Activated naive CD8-positive, alpha-beta T cell (primary cell): Measurements from ENCODE around the gene FIGLA.

Source experiments
- H3K27ac Mint-ChIP-seq: one replicate; pipeline ENCODE4 v1.8.0; 2021; ENCODE audit warnings: mixed read lengths
- H3K27me3 Mint-ChIP-seq: one replicate; pipeline ENCODE4 v1.8.0; 2021; ENCODE audit warnings: mixed read lengths
- H3K36me3 Mint-ChIP-seq: one replicate; pipeline ENCODE4 v1.8.0; 2021; ENCODE audit warnings: mixed read lengths
- H3K4me1 Mint-ChIP-seq: one replicate; pipeline ENCODE4 v1.8.0; 2021; ENCODE audit warnings: low read depth, mixed read lengths
- H3K4me3 Mint-ChIP-seq: one replicate; pipeline ENCODE4 v1.8.0; 2021; ENCODE audit warnings: mild to moderate bottlenecking, mixed read lengths
- H3K9me3 Mint-ChIP-seq: one replicate; pipeline ENCODE4 v1.8.0; 2021; ENCODE audit warnings: low read depth, mixed read lengths

The FIGLA gene

GRCh38 chr2:70795164-70795995 lies 4.9 kb upstream of the FIGLA start:
- Mint-ChIP-seq H3K36me3 (peaks cover 7% of the 10 kb centered on the region), H3K4me1 (peaks cover 3% of the 10 kb centered on the region), H3K4me3 (no peak overlapping the region), H3K27ac (no peak overlapping the region), H3K9me3 (peaks cover 4% of the 10 kb centered on the region), H3K27me3 (peaks cover 28% of the 10 kb centered on the region)

GRCh38 chr2:70793450-70793849 lies 3.0 kb upstream of the FIGLA start:
- Mint-ChIP-seq H3K27ac (no peak overlapping the region), H3K4me3 (no peak overlapping the region), H3K9me3 (no peaks in the 10 kb centered on the region), H3K27me3 (peaks cover 26% of the 10 kb centered on the region), H3K36me3 (peaks cover 2% of the 10 kb centered on the region), H3K4me1 (peaks cover 9% of the 10 kb centered on the region)

GRCh38 chr2:70789304-70790135 lies 923 bp downstream of the FIGLA start:
- Mint-ChIP-seq H3K27me3 (peaks cover 38% of the 10 kb centered on the region), H3K9me3 (no peaks in the 10 kb centered on the region), H3K27ac (peak overlapping the region; percentile 1), H3K36me3 (peaks cover 2% of the 10 kb centered on the region), H3K4me3 (peak overlapping the region; percentile 85), H3K4me1 (peaks cover 15% of the 10 kb centered on the region)

- Mint-ChIP-seq H3K27me3 (peaks cover 18% of the 10 kb centered on the region), H3K4me3 (no peak overlapping the region), H3K27ac (no peak overlapping the region), H3K9me3 (no peaks in the 10 kb centered on the region), H3K4me1 (peaks cover 13% of the 10 kb centered on the region), H3K36me3 (peaks cover 2% of the 10 kb centered on the region)
Observed at GRCh38 chr2:70785137-70785911, 5.1 kb downstream of the FIGLA start.

- Mint-ChIP-seq H3K9me3 (no peaks in the 10 kb centered on the region), H3K4me1 (peaks cover 6% of the 10 kb centered on the region), H3K27me3 (peaks cover 13% of the 10 kb centered on the region), H3K27ac (no peak overlapping the region), H3K36me3 (no peaks in the 10 kb centered on the region), H3K4me3 (no peak overlapping the region)
Observed at GRCh38 chr2:70784320-70784719, 6.1 kb downstream of the FIGLA start.

- H3K4me3 Mint-ChIP-seq = no peak overlapping the region
- H3K27ac Mint-ChIP-seq = no peak overlapping the region
- H3K9me3 Mint-ChIP-seq = no peaks in the 10 kb centered on the region
- no peaks in the 10 kb centered on the region for H3K4me1 Mint-ChIP-seq
- H3K27me3 Mint-ChIP-seq = no peaks in the 10 kb centered on the region
- no peaks in the 10 kb centered on the region for H3K36me3 Mint-ChIP-seq
Observed at GRCh38 chr2:70779911-70780545, 10.4 kb downstream of the FIGLA start.

- H3K4me1 Mint-ChIP-seq = no peaks in the 10 kb centered on the region
- no peak overlapping the region for H3K4me3 Mint-ChIP-seq
- H3K27ac Mint-ChIP-seq = no peak overlapping the region
- no peaks in the 10 kb centered on the region for H3K36me3 Mint-ChIP-seq
- no peaks in the 10 kb centered on the region for H3K9me3 Mint-ChIP-seq
- no peaks in the 10 kb centered on the region for H3K27me3 Mint-ChIP-seq
Observed at GRCh38 chr2:70779491-70779890, 11.0 kb downstream of the FIGLA start.

GRCh38 chr2:70778676-70779075 lies 11.8 kb downstream of the FIGLA start:
- H3K4me3 Mint-ChIP-seq = no peak overlapping the region
- no peaks in the 10 kb centered on the region for H3K36me3 Mint-ChIP-seq
- no peak overlapping the region for H3K27ac Mint-ChIP-seq
- H3K4me1 Mint-ChIP-seq = no peaks in the 10 kb centered on the region
- H3K27me3 Mint-ChIP-seq = peaks cover 7% of the 10 kb centered on the region
- H3K9me3 Mint-ChIP-seq = no peaks in the 10 kb centered on the region

GRCh38 chr2:70777450-70777849 lies 13.0 kb downstream of the FIGLA start:
- Mint-ChIP-seq H3K27me3 (peaks cover 12% of the 10 kb centered on the region), H3K4me3 (no peak overlapping the region), H3K4me1 (no peaks in the 10 kb centered on the region)

GRCh38 chr2:70776266-70776665 lies 14.2 kb downstream of the FIGLA start:
- peaks cover 14% of the 10 kb centered on the region for H3K27me3 Mint-ChIP-seq
- no peak overlapping the region for H3K4me3 Mint-ChIP-seq
- no peaks in the 10 kb centered on the region for H3K9me3 Mint-ChIP-seq
- H3K4me1 Mint-ChIP-seq = no peaks in the 10 kb centered on the region
- H3K27ac Mint-ChIP-seq = no peak overlapping the region
- H3K36me3 Mint-ChIP-seq = no peaks in the 10 kb centered on the region

More at GRCh38 chr2:70777450-70777849, 13.0 kb downstream of the FIGLA start:
- no peaks in the 10 kb centered on the region for H3K9me3 Mint-ChIP-seq
- no peaks in the 10 kb centered on the region for H3K36me3 Mint-ChIP-seq
- H3K27ac Mint-ChIP-seq = no peak overlapping the region

- H3K36me3 Mint-ChIP-seq = no peaks in the 10 kb centered on the region
- H3K27me3 Mint-ChIP-seq = peaks cover 15% of the 10 kb centered on the region
- no peak overlapping the region for H3K27ac Mint-ChIP-seq
- H3K4me1 Mint-ChIP-seq = no peaks in the 10 kb centered on the region
- H3K4me3 Mint-ChIP-seq = no peak overlapping the region
- no peaks in the 10 kb centered on the region for H3K9me3 Mint-ChIP-seq
Observed at GRCh38 chr2:70775141-70775540, 15.3 kb downstream of the FIGLA start.

GRCh38 chr2:70772486-70773155 lies 17.8 kb downstream of the FIGLA start:
- Mint-ChIP-seq H3K36me3 (no peaks in the 10 kb centered on the region), H3K27me3 (peaks cover 15% of the 10 kb centered on the region), H3K27ac (no peak overlapping the region)

GRCh38 chr2:70771446-70771845 lies 19.0 kb downstream of the FIGLA start:
- no peak overlapping the region for H3K27ac Mint-ChIP-seq
- no peaks in the 10 kb centered on the region for H3K36me3 Mint-ChIP-seq
- H3K4me3 Mint-ChIP-seq = no peak overlapping the region
- H3K9me3 Mint-ChIP-seq = no peaks in the 10 kb centered on the region
- H3K27me3 Mint-ChIP-seq = peaks cover 15% of the 10 kb centered on the region
- H3K4me1 Mint-ChIP-seq = peaks cover 14% of the 10 kb centered on the region

More at GRCh38 chr2:70772486-70773155, 17.8 kb downstream of the FIGLA start:
- Mint-ChIP-seq H3K9me3 (no peaks in the 10 kb centered on the region), H3K4me3 (no peak overlapping the region), H3K4me1 (peaks cover 9% of the 10 kb centered on the region)

GRCh38 chr2:70769450-70769849 lies 21.0 kb downstream of the FIGLA start:
- Mint-ChIP-seq H3K9me3 (no peaks in the 10 kb centered on the region), H3K27me3 (peaks cover 15% of the 10 kb centered on the region), H3K4me3 (peak overlapping the region; percentile 85), H3K4me1 (peaks cover 16% of the 10 kb centered on the region), H3K36me3 (no peaks in the 10 kb centered on the region), H3K27ac (no peak overlapping the region)
